ENCODE data around the gene FAM168B. TPM values are rescaled to one million over a fixed set of nuclear protein-coding genes. Genes with fewer than 3 reads are reported as not detected.

FAM168B gene
- total RNA-seq, 2 experiments from 2014 or later = 74.1 to 76.4 TPM

DNA sequence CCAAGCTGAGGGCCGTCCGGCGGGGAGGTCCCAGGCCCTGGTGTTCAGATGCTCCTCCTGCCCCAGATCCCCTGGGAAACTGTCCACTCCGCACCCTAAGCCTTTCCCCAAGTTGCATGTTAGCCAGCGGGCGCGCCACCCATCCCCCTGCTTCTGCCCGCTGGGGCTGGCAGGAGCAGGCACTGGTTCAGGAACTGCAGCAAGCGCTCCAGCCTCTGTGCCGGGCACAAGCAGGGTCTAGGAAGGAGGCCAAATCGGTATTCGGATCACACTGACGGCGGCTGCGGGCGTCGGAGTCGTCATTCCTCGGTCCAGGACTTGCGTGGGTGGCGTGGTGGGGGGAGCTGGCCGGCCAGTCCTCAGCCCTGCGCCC, 53.7 kb downstream of the FAM168B start:
- H3K27me3 Mint-ChIP-seq = peaks cover 14% of the 10 kb centered on the region
- peak in 2 of 14 experiments; percentile 14 to 32 for DNase-seq
- H3K4me1 Mint-ChIP-seq (ENCODE audit: low read depth) = peaks cover 33% of the 10 kb centered on the region
- peaks cover 6% of the 10 kb centered on the region for H3K36me3 Mint-ChIP-seq (ENCODE audit: low read depth)
- no peaks in the 10 kb centered on the region for H3K36me3 ChIP-seq (ENCODE audit: insufficient read depth, low read length)
- H3K27ac ChIP-seq (ENCODE audit: low read depth in 1 of 2, low read length in 2 of 2) = no peak overlapping the region
- peak overlapping the region; percentile 72 for H3K4me3 Mint-ChIP-seq
- TF ChIP-seq CTCF (IDR thresholded peaks at IDR 0.05) = no peak
- H3K9me3 ChIP-seq (ENCODE audit: control insufficient read depth in 1 of 2, insufficient read depth in 1 of 2, low read length in 2 of 2) = peaks cover 0 to 6% of the 10 kb centered on the region in 2 experiments
- peaks cover 43% of the 10 kb centered on the region for H3K4me1 ChIP-seq (ENCODE audit: insufficient read depth, low read length)
- H3K27ac Mint-ChIP-seq = peak overlapping the region; percentile 27
- H3K9me3 Mint-ChIP-seq = no peaks in the 10 kb centered on the region
- ChIA-PET POLR2A (interaction anchor here (0.6 to 3.4 kb wide), 2 partner anchors 53 to 65 kb away, joined by 3 to 32 read pairs; partner anchors contain the start of genes FAM168B and PLEKHB2), CTCF (no interaction called here)
- H3K27me3 ChIP-seq (ENCODE audit: control insufficient read depth in 1 of 2, insufficient read depth in 2 of 2, low read length in 2 of 2) = peaks cover 2 to 3% of the 10 kb centered on the region in 2 experiments
- intact Hi-C loops (cut with DNase I, micrococcal nuclease) = no loop called here
- H3K4me3 ChIP-seq (ENCODE audit: low read length) = no peak overlapping the region
- no peak for ATAC-seq (ENCODE audit: poor library complexity)

- Mint-ChIP-seq H3K27me3 (peaks cover 16% of the 10 kb centered on the region), H3K4me1 (ENCODE audit: low read depth) (peaks cover 35% of the 10 kb centered on the region), H3K27ac (peak overlapping the region; percentile 27), H3K9me3 (no peaks in the 10 kb centered on the region), H3K36me3 (ENCODE audit: low read depth) (peaks cover 6% of the 10 kb centered on the region), H3K4me3 (peak overlapping the region; percentile 72)
- no peak for TF ChIP-seq CTCF (IDR thresholded peaks at IDR 0.05)
- intact Hi-C loops (cut with DNase I, micrococcal nuclease) = no loop called here
- ChIA-PET POLR2A (interaction anchor here (3.4 kb wide), 1 partner anchor 54 kb away, joined by 32 read pairs; the partner anchor contains the start of gene FAM168B), CTCF (interaction anchor here (0.5 kb wide), 1 partner anchor 43 kb away, joined by 3 read pairs; no protein-coding TSS in a partner anchor)
- H3K36me3 ChIP-seq (ENCODE audit: insufficient read depth, low read length) = no peaks in the 10 kb centered on the region
- DNase-seq = peak in 2 of 14 experiments; percentile 6 to 30
- H3K4me1 ChIP-seq (ENCODE audit: insufficient read depth, low read length) = peaks cover 47% of the 10 kb centered on the region
- no peak overlapping the region for H3K27ac ChIP-seq (ENCODE audit: low read depth in 1 of 2, low read length in 2 of 2)
- ATAC-seq (ENCODE audit: poor library complexity) = no peak
- H3K9me3 ChIP-seq (ENCODE audit: control insufficient read depth in 1 of 2, insufficient read depth in 1 of 2, low read length in 2 of 2) = peaks cover 0 to 6% of the 10 kb centered on the region in 2 experiments
- peaks cover 7% of the 10 kb centered on the region in 2 experiments for H3K27me3 ChIP-seq (ENCODE audit: control insufficient read depth in 1 of 2, insufficient read depth in 2 of 2, low read length in 2 of 2)
- H3K4me3 ChIP-seq (ENCODE audit: low read length) = no peak overlapping the region
These were observed 54.2 kb downstream of the FAM168B start for GRCh38 chr2:131039101-131039440.

GRCh38 chr2:131038258-131039100, 54.8 kb downstream of the FAM168B start:
- peaks cover 6% of the 10 kb centered on the region for H3K36me3 Mint-ChIP-seq (ENCODE audit: low read depth)
- no peak for DNase-seq
- intact Hi-C loops (cut with DNase I, micrococcal nuclease) = no loop called here
- ChIA-PET CTCF (interaction anchor here (0.5 kb wide), 1 partner anchor 43 kb away, joined by 3 read pairs; no protein-coding TSS in a partner anchor), POLR2A (interaction anchor here (3.4 kb wide), 1 partner anchor 54 kb away, joined by 32 read pairs; the partner anchor contains the start of gene FAM168B)
- H3K27ac Mint-ChIP-seq = no peak overlapping the region
- H3K9me3 ChIP-seq (ENCODE audit: control insufficient read depth in 1 of 2, insufficient read depth in 1 of 2, low read length in 2 of 2) = peaks cover 0 to 6% of the 10 kb centered on the region in 2 experiments
- TF ChIP-seq CTCF (IDR thresholded peaks at IDR 0.05) = no peak
- H3K27me3 Mint-ChIP-seq = peaks cover 22% of the 10 kb centered on the region
- H3K4me3 Mint-ChIP-seq = peak overlapping the region; percentile 15
- H3K9me3 Mint-ChIP-seq = no peaks in the 10 kb centered on the region
- peaks cover 10% of the 10 kb centered on the region in 2 experiments for H3K27me3 ChIP-seq (ENCODE audit: control insufficient read depth in 1 of 2, insufficient read depth in 2 of 2, low read length in 2 of 2)
- no peak for ATAC-seq (ENCODE audit: poor library complexity)
- H3K27ac ChIP-seq (ENCODE audit: low read depth in 1 of 2, low read length in 2 of 2) = no peak overlapping the region
- no peak overlapping the region for H3K4me3 ChIP-seq (ENCODE audit: low read length)
- H3K4me1 Mint-ChIP-seq (ENCODE audit: low read depth) = peaks cover 38% of the 10 kb centered on the region
- H3K4me1 ChIP-seq (ENCODE audit: insufficient read depth, low read length) = peaks cover 49% of the 10 kb centered on the region
- no peaks in the 10 kb centered on the region for H3K36me3 ChIP-seq (ENCODE audit: insufficient read depth, low read length)

All from CD4-positive, alpha-beta T cell (primary cell).